ENCODE results near the gene RNF4. TPM values are rescaled to one million over a fixed set of nuclear protein-coding genes. Genes with fewer than 3 reads are reported as not detected.

RNF4 gene
- total RNA-seq, 1 donor from 2014 or later, result 102 TPM

GRCh38 chr4:2457481-2458295 is 11.2 kb upstream of the RNF4 start:
- intact Hi-C loops (cut with micrococcal nuclease), result no loop called here

- intact Hi-C loops (cut with micrococcal nuclease), result no loop called here
Observed at GRCh38 chr4:2458546-2459491, 10.1 kb upstream of the RNF4 start.

- intact Hi-C loops (cut with micrococcal nuclease), result loop anchor here (10.0 kb wide), 1 partner anchor 615 kb away; the partner anchor contains the start of genes HTT and HTT-AS
Observed at GRCh38 chr4:2459589-2460349, 9.1 kb upstream of the RNF4 start.

GRCh38 chr4:2461246-2461960 is 7.5 kb upstream of the RNF4 start:
- intact Hi-C loops (cut with micrococcal nuclease), result loop anchor here (10.0 kb wide), 1 partner anchor 613 kb away; the partner anchor contains the start of genes HTT and HTT-AS

- intact Hi-C loops (cut with micrococcal nuclease), result loop anchor here (1.0 to 10.0 kb wide), 3 partner anchors 180 to 612 kb away; partner anchors contain the start of genes HTT and HTT-AS
Observed at GRCh38 chr4:2462218-2462991, 6.5 kb upstream of the RNF4 start.

GRCh38 chr4:2462992-2463762 is 5.7 kb upstream of the RNF4 start:
- intact Hi-C loops (cut with micrococcal nuclease), result loop anchor here (1.0 to 10.0 kb wide), 3 partner anchors 181 to 612 kb away; partner anchors contain the start of genes HTT and HTT-AS

- intact Hi-C loops (cut with micrococcal nuclease), result loop anchor here (5.0 to 10.0 kb wide), 3 partner anchors 377 to 610 kb away; partner anchors contain the start of genes ADD1, HTT and HTT-AS
Observed at GRCh38 chr4:2465032-2465431, 3.9 kb upstream of the RNF4 start.

- intact Hi-C loops (cut with micrococcal nuclease), result loop anchor here (5.0 to 10.0 kb wide), 3 partner anchors 377 to 609 kb away; partner anchors contain the start of genes ADD1, HTT and HTT-AS
Observed at GRCh38 chr4:2465544-2465943, 3.4 kb upstream of the RNF4 start.

- intact Hi-C loops (cut with micrococcal nuclease), result loop anchor here (1.0 to 10.0 kb wide), 17 partner anchors 16 to 757 kb away; partner anchors contain the start of genes ADD1, CFAP99, FAM193A and GRK4
Observed at GRCh38 chr4:2469192-2469984, 482 bp downstream of the RNF4 start.

- intact Hi-C loops (cut with micrococcal nuclease), result no loop called here
Observed at GRCh38 chr4:2470791-2471190, 1.9 kb downstream of the RNF4 start.

- intact Hi-C loops (cut with micrococcal nuclease), result no loop called here
Observed at GRCh38 chr4:2472187-2472586, 3.3 kb downstream of the RNF4 start.

GRCh38 chr4:2478229-2478628 is 9.3 kb downstream of the RNF4 start:
- intact Hi-C loops (cut with micrococcal nuclease), result no loop called here

GRCh38 chr4:2480649-2481048 is 11.7 kb downstream of the RNF4 start:
- intact Hi-C loops (cut with micrococcal nuclease), result loop anchor here (5.0 kb wide), 1 partner anchor 267 kb away; no protein-coding TSS in a partner anchor

- intact Hi-C loops (cut with micrococcal nuclease), result loop anchor here (5.0 kb wide), 1 partner anchor 265 kb away; no protein-coding TSS in a partner anchor
Observed at GRCh38 chr4:2482192-2482591, 13.3 kb downstream of the RNF4 start.

- intact Hi-C loops (cut with micrococcal nuclease), result loop anchor here (5.0 kb wide), 1 partner anchor 265 kb away; no protein-coding TSS in a partner anchor
Observed at GRCh38 chr4:2482693-2483092, 13.8 kb downstream of the RNF4 start.

- intact Hi-C loops (cut with micrococcal nuclease), result loop anchor here (5.0 kb wide), 1 partner anchor 264 kb away; no protein-coding TSS in a partner anchor
Observed at GRCh38 chr4:2483237-2483636, 14.3 kb downstream of the RNF4 start.

- intact Hi-C loops (cut with micrococcal nuclease), result loop anchor here (5.0 kb wide), 1 partner anchor 263 kb away; no protein-coding TSS in a partner anchor
Observed at GRCh38 chr4:2484185-2484584, 15.3 kb downstream of the RNF4 start.

All from T-helper 1 cell treated with Interleukin-12 subunit alpha and Interleukin-12 subunit beta and Interleukin-4 antibody, amounts not matched to agents 30 ng/mL and 1 ng/mL, for 36 hours (primary cell).